Stromal cell of bone marrow (primary cell): ENCODE measurements around the gene SNCAIP.

Experiments
- DNase-seq: peaks from one replicate; pipeline ENCODE4 v3.0.0-alpha.2; 2012; ENCODE audit warnings: low read depth

Gene SNCAIP

DNA sequence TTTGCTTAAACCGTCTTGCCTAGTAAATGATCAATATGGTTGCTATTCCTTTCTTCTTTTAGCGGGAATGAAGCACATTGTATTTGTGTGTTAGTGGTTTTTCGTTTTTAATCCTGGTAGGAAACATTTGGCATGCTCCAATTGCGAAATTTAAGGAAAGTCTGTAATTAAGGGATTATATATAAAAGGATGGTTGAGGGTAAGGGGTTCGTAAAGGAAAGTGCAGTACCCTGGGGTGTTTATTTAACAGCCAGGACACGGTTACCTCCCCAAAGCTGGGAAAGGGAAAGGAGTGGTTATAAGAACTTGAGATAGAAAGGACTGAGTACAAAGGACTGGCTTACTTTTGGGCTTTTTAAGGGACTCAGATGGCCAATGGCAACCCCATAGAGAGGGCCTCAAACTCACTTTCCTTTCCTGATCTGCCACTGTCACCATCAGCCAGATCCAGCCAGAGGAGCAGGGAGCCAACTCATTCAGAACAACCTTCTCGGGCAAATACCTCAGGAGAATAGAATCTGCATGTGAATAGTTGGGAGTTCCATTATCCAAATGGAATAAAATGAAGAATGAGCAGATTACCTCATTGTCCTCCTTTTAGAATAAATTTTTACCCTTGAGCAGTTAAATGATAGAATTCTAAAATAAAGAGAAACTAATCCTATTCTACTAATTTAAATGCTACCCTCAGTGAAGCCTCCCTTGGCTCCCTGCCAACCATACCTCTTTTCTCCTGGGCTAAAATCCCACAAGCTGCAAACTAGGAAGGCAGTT is 117.7 kb downstream of the SNCAIP start:
- no peak for DNase-seq

DNA sequence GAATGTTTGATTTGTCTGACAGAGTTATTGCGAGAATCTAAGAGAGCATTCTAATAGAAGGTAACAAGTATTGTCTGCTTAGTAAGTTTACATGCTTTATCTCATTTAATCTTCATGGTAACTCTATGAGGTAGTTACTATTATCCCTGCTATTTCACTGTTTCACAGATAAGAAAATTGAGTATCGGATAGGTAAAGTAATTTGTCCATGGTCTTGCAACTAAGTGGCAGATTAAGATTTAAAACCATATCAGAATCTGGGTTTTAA is 118.2 kb downstream of the SNCAIP start:
- DNase-seq = no peak

DNA sequence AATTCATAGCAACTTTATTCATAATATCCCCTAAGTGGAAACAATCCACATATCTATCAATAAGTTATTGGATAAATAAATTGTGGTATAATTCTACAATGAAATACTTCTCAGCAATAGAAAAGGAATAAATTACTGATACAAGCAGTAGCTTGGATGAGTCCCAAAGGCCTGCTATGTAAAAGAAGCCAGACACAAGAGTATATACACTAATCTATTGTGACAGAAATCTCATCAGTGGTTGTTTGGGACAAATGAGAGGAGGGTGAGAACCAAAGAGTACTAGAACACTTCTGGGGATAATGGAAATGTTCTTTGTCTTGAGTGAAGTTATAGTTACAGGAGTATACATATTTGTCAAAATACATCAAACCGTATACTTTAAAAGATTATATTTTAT is 119.3 kb downstream of the SNCAIP start:
- no peak for DNase-seq

DNA sequence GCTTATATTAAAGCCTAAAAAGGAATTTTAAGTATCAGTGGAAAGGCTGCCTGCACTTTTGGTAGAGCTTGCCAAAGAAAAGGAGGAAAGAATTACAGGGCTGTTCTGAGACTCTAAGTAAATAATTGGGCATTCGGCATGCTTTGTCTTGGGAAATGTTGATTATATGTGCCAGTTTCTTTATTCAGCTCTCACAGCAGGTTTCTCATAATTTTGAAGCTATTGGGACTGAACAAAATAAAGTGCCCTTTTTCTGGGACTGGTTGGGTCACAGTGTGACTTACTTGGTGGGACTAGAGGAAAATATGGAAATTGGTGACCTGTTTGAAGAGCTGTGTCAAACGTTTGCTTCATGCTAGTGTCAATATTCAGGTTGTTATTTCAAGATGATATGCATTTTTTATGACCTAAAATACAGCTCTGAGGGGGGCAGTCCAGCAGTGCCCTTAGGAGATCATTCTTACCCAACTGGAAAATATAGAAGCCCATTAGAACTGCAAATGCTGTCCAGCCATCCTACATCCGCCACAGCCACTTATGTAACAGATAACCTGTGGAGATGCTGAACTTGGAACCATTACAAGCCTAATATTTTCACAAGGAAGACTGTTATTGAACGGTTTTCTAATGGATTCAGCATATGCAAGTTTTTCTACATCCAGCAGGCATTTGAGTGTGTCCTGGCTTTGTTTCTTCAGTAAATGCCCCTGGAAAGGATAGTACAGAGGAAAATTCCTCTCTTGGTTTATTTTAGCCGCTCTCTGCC is 122.4 kb downstream of the SNCAIP start:
- DNase-seq = peak; percentile 28

DNA sequence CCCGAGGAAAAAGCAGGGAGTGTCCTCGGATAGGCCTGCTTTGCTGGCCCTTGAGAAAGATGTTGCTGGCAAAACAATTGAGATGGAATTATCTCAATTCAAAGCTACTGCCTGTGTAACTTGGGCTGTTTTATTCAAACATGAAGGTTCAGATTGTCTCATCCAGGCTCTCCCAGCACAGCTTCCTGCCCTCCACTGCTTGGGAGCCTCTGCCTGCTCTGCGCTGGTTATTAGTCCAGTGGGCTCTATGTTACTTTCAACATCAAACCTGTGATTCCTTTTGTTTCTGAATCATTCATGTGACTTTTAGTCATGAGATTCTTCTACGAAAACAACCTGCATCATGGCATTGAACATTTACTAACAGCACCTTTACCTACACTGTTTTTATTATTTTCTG is 123.2 kb downstream of the SNCAIP start:
- DNase-seq = no peak

DNA sequence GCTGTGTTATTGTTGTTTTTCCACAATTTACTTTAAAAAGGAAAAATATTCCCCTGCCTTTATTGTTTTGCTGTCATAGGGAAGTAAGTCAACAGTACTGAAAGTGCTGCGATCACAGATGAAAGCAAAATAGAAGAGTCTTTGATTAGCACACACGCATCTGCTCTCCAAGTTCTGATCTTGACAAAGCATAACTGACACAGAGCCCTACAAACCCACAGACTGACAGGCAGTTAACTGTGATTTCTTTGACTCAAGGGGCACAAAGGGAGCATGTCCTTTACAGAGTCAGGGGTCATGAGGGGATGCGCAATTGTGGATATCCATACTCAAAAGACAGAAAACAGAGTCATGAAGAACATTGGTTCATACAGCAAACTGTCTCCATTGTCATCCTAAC is 123.7 kb downstream of the SNCAIP start:
- DNase-seq = no peak

DNA sequence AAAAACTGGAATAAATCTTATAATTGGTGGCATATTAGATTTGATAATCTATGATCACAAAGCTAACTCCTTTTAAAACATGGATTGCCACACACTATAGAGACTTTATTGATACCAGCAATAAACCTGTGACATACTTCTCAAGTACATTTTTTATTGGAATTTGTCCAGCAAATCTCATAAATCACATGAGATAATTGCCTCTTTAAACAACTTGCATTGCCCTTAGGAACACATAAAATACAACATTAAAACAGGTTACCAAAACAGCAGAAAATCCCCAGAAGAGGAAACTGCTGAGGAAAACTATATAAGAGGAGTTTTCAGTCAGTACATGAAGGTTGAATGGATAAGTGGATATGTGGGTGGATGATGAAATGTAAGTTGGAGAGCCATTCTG is 124.6 kb downstream of the SNCAIP start:
- DNase-seq = no peak

DNA sequence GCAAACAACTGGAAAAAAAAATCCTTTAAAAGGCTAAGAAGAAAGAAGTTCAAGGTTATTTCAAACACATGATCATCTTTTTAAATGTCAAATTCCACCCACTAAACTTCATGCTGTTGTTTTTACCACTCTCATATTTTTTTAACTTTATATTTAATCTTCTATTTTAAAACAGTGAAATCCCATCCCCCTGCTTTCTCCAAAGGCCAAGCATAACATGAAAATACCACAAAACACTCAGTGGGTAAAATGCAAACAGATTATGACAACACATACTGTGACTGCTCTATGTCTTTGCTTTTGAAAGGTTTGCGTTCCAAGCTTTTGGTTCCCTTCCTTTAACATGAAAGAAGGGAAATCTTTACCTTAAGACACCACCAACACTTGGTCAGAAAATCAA is 127.6 kb downstream of the SNCAIP start:
- DNase-seq = peak; percentile 18

DNA sequence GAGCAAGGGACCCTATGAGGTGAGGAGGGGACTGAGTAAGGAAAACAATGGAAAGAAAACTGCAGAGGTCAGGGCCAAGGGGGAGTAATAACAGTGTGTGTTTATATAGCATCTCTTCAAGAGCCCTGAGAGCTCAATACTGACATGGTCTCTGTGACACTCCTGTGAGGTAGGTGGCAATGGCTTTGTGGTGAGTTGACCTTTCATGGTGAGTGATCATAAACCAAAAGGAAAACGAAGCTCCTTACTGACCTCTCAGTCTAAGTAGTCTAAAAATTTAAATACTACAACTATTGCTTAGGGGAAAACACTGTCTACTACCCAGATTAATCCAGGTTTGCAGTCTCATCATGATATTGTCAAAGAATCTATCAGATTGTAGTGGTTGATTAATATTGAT is 130.9 kb downstream of the SNCAIP start:
- DNase-seq = no peak

DNA sequence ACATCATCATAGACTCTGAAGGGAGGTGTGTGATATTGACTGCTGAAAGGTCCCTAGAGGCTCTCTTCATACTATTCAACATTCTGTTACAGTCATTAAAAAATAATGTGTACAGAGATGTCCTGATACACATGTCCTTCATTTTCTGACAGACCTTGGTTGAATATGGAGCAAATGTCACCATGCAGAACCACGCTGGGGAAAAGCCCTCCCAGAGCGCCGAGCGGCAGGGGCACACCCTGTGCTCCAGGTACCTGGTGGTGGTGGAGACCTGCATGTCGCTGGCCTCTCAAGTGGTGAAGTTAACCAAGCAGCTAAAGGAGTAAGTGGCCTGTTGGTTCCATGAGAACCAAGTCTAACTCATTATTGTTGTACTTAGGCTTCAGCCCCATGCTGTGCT is 132.4 kb downstream of the SNCAIP start:
- DNase-seq = no peak

DNA sequence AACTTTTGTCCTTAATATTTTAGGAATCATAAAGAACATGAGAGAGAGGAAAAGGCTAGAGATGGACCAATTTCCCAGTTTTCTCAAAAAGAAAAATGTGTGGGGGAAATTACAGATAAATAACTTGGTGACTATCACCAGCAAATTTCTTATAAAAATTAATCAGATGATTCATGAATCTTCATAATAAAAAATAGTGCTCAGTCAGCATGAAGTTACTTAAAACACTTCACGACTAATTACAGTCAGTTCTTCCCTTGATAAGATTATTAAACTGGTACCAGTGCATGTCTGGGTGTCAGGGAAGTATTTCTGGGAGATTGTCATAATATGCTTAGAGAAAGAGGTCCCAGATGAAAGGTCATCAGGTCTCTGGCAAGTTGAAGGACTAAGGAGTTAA is 133.0 kb downstream of the SNCAIP start:
- no peak for DNase-seq

DNA sequence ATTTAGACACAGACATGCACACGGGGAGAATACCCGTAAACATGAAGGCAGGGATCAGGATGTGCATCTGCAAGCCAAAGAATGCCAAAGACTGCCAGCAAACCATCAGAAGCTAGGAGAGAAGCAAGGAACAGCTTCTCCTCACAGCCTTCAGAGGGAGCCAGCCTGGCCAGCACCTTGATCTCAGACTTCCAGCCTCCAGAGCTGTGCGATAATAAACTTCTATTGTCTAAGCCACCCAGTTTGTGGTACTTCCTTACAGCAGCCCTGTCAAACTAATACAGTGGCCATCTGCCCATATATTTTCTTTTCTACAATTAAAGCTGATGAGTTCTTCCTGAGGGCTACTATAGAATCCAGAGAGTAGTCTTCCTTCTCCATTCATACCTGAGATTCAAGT is 135.0 kb downstream of the SNCAIP start:
- no peak for DNase-seq

DNA sequence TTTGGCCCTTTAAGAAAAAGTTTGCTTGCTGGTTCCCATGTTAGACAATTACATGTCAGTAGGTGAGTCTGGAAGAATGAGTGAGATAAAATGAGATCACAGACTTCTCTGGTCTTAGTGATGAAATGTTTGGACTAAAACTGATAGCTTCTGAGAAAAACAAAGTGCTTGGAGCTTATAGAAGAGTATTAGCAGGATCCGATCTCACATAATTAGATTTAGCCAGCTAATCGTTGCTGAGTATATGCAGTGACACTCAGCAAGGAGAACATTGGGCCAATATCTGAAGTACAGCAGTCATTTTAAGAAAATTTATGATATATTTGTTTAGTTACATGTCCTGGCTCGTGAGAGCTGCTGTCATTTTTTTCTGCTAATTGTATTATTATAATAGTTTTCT is 135.8 kb downstream of the SNCAIP start:
- no peak for DNase-seq

DNA sequence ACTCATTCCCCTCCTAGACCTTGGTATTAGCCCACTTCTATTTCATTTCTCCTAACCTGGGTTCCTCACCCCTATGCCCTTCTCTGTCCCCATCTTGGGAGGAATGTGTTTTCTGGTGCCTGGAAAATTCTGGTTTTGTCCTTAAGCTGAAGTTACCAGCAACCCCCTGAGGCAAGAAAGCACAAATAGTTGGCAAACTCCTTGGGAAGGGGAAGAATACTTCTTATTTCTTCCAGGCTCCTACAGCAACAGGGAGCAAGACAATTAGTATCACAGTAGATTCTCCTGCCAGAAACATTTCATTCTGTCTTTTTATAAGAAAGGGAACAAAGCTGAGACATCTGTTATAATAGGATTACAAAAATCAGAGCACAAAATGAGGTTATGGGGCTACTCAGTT is 142.5 kb downstream of the SNCAIP start:
- DNase-seq = no peak

DNA sequence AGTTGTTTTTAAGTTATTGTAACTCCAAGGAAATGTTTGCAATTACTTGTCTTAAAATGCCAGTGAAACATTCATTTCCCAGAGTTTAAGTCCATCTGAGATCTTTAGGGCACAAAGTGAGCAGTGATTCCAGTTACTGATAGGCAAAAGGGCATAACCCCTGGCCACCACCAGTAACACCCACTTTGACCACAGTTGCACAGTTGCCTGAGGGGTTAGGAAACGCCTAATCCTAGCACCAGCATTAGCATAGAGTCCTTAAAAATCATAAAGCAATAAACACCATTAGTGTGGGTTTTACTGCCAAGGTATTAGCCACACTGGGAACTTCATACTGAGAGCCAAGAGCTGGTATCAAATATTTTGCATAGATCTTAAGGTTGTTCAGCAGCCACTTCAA is 143.9 kb downstream of the SNCAIP start:
- DNase-seq = no peak

DNA sequence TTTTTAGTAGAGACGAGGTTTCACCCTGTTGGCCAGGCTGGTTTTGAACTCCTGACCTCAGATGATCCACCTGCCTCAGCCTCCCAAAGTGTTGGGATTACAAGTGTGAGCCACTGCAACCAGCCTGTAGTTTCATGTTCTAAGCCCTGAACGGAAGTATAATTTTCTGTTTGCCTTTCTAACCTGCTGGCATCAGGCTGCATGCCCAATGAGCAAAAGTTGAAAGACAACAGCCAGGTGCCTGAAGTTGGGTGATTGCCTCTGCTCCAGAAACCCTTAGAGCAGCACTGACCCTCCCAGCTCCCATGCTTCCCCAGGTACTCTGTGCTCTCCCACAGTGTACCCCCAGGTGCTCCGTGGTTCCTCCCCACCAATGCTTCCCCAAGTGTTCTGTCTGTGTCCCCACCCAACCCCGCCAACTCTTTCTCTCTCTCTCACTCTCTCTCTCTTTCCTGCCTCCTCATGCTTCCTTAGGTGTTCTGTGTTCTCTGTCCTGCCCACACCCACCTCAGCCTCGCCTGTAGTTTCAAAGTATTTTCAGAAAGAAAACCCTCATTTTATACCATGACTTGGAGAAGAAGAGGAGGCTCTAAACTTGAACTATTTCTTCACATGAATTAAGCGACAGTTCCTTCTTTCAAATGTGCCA is 145.3 kb downstream of the SNCAIP start:
- no peak for DNase-seq

DNA sequence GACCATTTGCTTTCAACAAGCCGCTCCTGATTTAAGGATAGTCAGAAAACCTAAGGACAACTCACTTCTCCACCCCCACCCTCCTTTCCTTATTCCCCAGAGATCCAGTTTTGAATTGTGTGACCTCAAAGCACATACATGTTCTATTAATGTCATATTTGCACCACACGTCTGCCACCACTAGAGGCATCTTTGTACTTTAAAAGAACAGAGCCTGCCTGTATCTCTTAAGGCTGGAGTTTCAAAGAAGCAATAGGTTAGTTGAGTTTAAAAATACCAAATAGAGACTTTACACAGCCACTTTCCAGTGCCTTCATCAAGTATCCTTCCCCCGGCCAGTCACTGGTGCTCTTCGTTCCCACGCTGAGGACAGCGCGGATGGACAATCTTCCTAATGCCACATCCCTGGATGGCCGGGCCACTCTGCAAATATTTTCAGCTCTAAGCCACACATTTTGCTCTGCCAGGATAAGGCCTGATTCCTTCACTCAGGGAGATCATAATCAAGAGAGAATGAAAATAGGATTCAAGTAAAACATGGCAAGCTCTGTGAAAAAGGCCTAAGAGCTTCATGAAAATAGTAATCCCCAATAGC is 146.3 kb downstream of the SNCAIP start:
- DNase-seq = no peak

DNA sequence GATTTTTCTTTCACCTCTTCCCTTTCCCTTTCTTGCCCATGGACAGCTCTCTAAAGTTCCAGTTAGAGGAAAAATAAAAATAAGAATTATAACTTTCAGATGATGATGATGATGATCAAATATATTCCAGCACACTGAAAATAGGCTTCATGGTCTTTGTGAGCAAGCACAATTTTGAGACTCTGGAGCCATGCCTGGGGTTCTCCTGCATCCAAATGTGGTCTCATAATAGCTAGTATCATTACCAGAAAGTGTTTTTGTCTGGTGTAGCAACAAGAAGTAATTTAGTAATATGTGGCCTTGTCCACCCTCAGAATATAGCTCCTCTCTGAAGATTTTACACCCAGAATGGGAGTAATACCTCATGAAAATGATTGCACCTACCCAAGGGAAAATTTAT is 150.4 kb downstream of the SNCAIP start:
- DNase-seq = no peak

DNA sequence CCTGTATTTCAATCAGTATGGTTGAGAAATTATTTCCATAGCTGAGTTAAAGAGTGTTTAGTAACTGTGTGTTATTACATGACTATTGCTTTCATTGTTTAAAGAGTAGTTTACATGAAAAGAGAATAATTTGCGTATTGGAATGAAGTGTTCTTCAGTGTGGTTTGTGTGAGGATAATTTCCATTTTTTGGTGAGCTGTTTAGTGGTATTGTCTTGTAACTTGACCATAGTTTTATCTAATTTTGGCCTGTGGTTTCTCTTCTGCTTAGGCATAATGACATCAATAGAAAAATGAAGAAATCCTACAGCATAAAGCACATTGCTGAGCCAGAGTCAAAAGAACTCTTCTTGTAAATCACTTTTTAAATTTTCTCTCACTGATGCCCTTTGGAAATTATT is 151.2 kb downstream of the SNCAIP start:
- peak; percentile 65 for DNase-seq

DNA sequence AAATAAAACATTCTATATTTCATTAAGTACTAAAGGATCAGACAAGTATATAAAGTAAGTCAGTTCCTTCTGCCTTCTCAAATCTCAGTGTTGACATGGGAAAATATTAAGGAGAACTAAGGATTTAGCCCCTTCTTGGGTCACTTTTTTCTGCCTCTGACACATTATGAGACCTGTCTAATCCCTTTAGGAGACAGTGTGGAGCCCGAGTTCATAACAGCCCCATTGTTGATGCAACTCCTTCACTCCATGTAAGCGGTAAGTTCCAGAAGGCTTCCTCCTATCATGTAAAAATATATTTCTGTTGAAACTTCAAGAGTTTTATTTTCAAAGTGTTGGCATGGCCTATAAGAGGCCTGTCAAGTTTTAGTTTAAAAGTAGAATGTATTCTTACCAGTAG is 152.2 kb downstream of the SNCAIP start:
- no peak for DNase-seq

DNA sequence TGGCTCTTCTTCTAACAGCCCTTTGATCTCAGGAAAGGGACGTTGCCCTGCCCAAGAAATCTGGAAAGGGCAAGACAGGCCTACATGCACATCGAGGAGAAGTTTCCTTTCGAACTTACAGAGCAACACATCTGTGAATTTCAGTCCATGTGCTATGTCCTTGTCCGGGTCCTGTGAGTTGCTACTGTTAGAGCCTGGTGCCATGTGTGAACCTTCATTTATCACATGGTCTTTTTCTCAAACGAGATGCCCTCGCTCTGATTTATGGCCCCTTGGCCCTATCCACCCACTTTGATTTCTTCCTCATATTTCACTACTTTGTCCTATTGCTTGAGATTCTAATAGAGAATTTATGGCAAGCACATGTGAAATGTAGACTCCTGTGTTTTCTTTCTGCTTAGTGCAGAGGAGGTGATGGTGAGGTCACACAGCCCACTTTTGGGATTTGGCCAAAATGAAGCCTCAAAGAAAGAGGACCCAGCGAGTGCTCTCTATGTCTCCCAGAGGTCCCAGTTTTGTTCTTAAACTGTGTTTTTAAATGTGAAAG is 153.1 kb downstream of the SNCAIP start:
- DNase-seq = no peak

DNA sequence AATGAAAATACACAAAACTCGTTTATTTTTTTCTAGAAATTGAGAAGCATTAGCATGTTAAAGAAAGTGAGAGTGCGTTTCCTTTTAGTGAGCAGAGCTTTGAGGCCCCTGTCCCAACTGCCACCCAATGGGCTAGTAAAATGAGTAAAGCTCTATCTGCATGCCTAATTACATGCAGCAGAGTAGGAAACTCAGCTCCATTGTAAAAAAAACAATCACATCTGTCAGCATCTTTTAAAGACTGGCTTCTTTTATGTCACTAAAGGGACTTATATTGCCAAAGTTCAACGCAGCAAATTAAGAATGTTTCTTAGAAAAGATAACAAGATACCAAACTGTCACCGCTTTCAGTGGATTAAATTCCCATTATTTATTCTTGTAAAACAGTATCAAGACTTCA is 154.0 kb downstream of the SNCAIP start:
- no peak for DNase-seq
